Stimulated activated CD4-positive, alpha-beta T cell treated with anti-CD3 and anti-CD28 coated beads, Interleukin-1b, Interleukin-23, amount 100 ng/mL, for 48 hours (primary cell): ENCODE measurements around the gene ANKRD42.

ENCODE experiments used
- DNase-seq: peaks from one replicate; pipeline ENCODE4 v3.0.0-alpha.2; 2020

ANKRD42 gene

DNA sequence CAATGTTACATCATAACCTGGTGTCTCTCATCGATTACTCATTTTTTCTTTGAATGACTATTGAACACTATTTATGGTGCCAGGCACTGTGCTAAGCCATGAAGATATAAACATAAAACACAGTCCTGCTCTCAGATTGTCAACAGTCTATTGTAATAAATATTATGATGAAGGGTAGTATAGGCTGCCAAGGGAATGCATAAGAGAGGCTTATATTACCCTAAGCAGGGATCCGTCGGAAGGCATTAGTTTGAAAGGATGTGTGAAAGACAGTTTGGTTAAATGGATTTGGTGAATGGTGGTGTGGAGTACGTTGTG is 99.9 kb downstream of the ANKRD42 start:
- DNase-seq: no peak

GRCh38 chr11:83294208-83294607 is 100.7 kb downstream of the ANKRD42 start:
- no peak for DNase-seq
